IPS DF 4.7 (cell line): ENCODE data around the gene ZNF101.

Source experiments
- DNase-seq: peaks from one replicate; pipeline ENCODE4 v3.0.0-alpha.2; 2013; ENCODE audit warnings: low spot score; ENCODE audit errors: extremely low read depth

Gene ZNF101

DNA sequence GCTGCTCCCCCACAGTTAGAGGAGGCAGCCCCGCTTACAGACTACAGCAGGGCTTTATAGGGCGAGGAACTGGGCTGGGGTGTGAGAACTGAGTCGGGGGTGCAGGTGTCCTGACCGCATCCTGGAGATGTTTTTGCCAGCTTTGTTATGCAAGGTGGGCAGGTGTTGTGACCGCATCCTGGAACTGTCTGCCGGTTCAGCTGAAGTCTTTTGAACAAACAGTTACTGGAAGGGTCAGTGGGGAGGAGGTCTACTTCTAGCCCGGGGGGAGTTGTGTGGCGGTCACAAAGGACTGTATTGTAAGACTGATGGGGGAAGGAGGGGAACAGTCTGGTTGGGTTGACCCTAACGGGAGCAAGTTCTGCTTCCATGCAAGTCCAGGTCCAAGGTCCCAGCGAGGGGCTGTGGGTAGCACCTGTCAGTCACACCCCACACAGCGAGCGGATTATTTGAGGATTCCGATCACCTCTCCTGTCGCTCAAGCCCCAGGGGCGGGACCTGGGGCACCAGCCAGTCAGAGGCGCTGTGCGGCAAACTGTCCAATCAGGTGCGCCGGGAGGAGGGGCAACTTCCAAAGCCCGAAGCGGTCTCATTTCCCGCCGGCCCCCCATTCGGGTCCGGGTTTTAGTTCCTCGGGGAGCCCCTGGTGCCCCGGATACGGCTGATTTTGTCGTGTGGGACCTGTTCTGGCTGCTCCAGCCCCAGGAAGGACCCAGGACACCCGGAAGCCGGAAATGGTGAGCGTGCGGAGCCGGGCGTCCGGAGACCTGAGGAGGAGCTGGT, at the start of gene ZNF101:
ZNF101 (plus strand) TSS at position 610 of the 783 bp plus-strand sequence; CDS start at position 735, 125 bp downstream.
- peak; percentile 84 for DNase-seq

DNA sequence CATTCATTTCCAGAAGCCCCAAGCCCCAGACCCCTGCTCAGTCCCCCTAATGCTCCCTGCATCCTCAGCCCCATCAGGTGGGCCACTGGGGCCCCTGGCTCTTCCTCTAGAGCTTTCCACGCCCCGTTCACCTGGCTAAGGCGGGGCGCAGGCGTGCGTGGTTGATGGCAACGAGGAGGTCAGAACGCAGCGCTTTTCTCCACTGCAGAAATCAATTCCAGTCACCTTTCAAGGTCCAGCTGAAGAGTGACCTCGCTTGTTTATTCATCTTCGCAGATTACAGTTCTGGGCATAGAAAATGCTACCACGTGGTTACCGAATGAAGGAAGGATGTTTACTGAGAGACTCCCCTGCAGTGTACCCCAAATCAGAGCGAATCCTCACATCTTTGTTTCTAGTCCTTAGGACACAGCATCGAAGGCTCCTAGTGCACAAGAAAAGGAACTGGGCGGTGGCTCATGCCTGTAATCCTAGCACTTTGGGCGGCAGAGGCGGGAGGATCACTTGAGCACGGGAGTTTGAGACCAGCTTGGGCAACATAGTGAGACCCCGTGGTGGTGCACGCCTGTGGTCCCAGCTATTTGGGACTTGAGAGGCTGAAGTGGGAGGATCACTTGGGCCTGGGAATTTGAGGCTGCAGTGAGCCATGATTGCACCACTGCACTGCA, 49.3 kb upstream of the ZNF101 start:
- DNase-seq: no peak

DNA sequence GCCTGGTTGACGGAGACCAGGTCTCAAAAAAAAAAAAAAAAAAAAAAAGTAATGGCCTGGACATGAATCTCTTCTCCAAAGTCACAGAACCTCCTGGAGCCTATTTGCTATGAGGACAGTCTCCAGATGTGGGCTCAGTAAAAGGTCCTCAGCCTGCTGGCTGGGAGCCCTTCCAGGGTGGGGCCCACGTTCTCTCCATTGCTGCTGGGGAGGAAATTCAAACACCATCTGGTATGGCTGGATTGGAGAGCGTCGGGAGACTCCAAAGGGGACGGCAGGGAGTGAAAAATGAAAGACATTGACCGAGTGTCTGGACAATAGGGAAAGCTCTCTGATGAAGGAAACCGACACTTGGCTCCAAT, 48.8 kb upstream of the ZNF101 start:
- no peak for DNase-seq

DNA sequence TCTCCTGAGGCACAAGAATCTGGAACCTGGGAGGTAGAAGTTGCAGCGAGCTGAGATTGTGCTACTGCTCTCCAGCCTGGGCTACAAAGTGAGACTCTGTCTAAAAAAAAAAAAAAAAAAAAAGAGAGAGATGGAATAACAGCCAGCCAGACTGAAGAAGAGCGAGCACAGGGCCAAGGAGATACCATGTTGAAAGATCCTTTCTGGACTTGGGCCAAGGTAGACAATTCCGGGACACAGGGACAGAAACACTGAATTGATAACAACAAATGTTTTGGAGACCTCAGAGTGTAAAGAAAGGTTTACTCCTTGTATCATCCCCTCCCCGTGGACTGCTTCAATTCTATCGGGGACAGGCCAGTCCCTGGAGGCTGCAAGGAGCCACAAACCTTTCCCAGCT, 45.3 kb upstream of the ZNF101 start:
- DNase-seq: no peak

DNA sequence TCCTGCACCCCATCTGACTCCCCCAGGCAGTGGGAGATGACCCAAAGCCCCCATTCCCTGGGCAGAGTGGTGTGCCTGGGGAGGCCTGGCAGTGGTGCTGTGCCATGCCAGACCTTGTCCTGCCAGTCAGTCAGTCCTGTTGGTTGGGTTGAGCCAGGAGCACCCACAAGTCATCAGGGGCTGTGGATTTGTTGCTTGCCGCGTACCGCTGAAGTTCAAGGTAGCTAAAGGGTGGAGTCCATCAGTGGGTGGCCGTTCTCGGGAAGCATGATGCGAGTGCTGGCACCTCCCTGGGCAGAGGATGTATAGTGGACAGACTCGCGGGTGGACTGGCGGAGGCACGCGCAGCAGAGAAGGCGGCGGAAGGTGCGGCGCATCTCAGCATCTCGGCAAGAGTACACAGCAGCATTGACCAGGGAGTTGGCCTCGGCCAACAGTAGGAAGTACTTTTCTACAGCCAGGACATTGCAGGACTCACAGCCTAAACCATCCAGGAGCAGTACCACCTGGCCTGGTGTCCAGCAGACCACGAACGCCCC, 44.5 kb upstream of the ZNF101 start:
- DNase-seq: no peak

DNA sequence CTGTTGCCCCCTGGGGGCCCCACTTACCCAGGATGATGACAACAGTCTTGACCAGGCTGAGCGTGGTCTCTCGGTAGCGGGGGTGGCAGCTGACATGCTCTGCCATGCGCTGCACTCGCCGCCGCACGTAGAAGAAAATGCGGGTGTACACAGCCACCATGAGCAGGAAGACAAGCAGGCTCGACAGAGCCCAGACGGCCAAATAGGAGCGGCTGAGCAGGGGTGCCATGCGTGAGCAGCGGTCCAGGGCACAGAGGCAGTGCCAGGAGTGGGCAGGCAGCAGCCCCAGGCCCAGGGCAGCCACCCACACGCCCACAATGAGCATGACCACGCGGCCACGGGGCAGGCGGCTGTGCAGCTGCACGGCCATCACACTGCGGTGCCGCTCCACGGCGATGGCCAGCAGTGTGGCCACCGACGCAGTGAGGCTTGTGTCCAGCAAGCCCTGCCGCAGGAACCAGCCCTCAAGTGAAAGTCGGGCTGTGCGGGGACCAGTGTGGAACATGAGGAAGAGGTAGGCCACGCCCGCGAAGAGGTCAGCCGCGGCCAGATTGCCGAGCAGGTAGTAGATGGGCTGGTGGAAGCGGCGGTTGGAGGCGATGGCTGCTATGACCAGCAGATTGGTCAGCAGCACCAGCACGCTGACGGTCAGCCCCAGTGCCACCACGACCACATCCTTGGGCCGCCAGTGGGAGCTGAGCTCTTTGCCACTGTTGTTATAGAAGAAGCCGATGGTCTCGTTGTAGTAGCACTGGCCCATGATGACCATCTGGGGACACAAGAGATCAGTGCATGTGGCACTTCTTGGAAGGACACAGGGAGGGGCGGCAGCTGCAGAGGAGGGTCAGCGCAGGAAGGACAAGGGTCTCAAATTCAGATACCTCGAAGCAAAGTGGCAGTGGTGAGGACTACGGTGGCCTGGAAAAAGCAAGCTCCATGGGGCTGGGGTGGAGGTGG, 41.8 kb upstream of the ZNF101 start:
- no peak for DNase-seq

DNA sequence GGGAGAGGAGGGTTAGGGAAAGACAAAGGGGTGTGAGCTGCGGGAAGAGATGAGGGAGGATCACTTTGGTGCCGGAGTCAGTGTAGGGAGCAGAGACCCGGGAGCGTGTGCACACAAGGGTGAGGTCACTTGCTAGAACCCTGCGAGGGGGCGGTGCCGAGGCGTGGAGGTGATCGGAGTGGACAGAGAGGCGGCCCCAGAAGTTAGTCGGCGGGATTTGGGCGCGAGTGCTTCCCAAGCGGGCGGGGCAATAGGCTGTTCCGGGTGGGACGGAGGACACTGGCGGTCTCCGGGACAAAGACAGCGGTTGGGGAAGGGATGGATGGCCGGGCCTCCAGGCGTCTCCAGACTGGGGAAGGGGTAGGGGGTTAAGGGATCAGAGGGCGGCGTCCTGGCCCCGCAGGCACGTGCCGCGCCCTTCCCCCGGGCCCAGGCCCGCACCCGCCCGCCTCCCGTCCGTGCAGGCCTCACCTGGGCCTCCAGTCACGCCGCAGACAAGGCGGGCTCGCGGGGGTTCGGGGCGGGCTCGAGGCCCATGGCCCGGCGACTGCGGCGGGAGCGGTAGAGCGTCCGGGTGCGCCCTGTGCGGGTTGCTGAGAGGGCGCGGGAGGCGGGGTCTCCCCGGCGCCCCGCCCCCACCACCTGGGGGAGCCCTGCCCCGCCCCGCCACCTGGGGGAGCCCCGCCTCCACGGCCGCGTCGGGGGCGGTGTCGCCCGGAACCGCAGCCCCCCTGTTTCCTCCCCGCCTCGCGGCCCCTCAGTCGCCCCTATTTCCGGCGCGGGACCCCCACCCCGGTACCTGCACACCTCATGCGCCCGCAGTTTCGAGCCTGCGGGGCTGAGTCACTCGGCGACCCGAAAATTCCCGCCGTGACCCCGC, 40.8 kb upstream of the ZNF101 start, which contains the start of gene LPAR2:
LPAR2 (minus strand) TSS at position 600 of the 880 bp plus-strand sequence. CDS start 945 bp downstream, outside the sequence.
- DNase-seq: no peak

DNA sequence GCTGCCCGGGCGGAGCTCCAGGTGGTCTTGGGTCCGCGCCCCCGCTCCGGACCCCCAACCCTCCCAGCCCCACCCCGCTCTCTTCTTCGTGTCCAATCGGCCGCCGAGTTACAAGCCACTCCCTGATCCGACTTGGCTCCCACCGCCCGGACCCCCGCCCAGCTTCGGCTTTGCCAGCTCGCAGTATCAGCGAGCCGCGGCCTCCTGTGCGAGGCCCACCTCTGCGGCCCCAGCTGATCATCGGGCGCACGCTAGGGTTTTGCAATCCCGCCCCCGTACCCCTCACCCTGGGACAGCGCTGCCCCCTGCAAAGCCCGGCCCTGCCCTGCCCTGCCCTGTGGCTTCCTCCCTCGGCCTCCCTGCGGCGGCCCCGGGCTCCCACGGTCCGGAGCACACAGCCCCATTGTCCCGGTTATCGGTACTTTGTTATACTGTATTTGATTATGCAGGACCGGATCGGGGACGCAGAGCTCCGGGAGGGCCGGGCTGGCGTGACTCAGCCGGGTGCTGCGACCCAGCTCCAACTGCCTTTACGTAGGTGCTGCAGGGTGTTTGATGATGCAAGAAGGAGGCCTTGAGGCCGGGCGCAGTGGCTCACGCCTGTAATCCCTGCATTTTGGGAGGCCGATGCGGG, 40.0 kb upstream of the ZNF101 start:
- DNase-seq: no peak

DNA sequence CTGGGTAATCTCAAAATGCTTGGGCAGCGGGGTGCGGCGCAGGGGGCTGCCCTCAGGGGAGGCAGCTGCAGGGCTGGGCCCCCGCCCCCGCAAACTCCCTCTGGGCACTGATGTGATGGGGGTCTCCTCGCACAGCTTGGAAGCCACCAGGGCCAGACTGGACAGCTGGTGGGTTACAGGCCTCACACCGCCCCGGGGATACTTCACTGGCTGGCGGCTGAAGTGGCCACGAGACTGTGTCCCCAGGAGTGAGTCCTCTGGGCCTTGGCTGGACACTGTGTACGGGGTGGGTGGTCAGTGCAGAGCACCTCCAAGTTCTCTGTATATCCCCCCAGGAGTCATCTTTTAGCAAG, 38.6 kb upstream of the ZNF101 start:
- DNase-seq: no peak

DNA sequence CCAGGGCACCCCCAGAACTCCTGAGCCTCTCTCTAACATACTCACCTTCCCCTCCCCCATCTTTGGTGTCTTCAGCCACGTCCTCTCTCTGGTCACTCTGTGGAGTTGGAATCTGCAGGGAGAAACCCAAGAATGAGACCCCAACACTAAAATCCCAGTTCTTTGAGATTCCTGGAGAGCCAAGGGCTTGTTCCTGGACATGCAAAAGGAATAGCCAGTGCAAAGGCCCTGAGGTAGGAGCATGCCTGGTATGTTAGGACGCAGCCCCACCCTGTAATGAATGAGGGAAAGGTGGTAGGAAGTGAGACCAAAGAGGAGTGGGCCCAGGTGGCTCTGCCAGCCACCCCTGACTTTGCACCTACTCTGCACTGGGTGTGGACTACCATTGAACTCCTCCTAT, 38.2 kb upstream of the ZNF101 start:
- no peak for DNase-seq

DNA sequence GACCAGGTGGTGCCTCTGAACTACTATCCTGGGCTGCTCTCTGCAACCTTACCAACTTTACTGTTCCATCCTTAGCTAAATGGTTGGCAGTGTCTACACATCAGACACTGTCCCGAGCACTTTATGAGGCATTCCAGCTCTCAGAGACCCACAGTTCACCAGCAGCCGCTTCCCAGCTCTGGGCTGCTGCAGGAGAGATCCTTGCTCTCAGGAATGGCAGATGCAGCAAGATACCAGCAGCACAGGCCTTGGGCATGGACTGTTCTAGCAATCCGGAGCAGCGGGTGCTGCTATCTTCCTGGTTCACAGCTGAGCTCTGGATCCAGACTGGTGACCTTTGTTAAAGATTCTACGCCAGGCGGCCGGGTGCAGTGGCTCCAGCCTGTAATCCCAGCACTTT, 37.3 kb upstream of the ZNF101 start:
- DNase-seq: no peak

DNA sequence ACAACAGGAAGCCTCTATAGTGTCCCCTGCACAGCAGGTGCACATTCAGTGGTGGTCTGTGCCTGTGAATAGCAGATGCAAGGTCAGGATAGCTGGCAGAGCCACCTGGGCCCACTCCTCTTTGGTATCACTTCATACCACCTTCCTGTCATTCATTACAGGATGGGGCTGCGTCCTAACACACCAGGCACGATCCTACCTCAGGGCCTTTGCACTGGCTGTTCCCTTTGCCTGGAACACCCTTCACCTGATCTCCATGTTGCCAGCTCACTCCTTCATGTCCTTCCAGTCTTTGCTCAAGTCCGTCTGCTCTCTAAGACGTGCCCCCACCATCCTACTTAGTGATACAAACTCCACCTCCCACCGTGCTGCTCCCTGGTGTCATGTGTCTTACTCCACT, 36.0 kb upstream of the ZNF101 start:
- DNase-seq: no peak

DNA sequence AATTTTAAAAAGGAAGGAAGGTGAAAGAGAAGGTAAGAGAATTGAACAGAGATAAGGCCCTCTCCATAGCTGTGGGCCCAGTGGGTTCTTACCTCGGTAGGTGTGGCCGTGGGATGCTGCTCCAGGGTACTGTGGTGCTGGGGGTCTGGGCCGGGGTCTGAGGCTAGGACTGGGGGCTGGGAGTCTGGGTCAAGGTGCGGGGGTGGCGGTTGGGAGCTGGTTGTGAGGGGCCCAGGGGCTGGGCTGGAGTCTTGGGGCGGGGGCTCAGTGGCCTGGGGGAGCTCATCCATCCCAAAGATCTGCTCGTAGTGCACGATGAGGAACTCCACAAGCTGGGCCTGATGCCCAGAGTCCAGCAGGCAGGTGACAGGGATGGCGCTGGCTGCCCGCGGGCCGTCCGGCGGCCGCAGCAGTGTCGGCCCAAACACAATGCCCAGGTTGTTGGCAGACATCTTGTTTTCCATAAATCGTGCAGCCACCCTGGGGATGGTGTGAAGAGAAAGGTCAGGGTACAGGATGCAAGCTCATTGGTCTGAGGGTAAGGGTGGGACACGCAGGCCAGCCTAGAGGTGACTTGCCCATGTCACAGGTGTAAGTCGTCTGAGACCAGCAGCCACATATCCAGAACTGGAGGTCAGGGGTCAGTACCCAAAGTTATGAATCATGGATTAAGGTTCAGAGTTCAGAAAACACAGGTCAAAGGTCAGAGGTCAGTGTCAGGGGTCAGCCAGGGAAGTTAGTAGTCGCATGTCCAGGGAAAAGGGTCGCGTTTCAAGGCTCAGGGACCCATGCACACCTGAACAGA, 34.7 kb upstream of the ZNF101 start:
- no peak for DNase-seq

DNA sequence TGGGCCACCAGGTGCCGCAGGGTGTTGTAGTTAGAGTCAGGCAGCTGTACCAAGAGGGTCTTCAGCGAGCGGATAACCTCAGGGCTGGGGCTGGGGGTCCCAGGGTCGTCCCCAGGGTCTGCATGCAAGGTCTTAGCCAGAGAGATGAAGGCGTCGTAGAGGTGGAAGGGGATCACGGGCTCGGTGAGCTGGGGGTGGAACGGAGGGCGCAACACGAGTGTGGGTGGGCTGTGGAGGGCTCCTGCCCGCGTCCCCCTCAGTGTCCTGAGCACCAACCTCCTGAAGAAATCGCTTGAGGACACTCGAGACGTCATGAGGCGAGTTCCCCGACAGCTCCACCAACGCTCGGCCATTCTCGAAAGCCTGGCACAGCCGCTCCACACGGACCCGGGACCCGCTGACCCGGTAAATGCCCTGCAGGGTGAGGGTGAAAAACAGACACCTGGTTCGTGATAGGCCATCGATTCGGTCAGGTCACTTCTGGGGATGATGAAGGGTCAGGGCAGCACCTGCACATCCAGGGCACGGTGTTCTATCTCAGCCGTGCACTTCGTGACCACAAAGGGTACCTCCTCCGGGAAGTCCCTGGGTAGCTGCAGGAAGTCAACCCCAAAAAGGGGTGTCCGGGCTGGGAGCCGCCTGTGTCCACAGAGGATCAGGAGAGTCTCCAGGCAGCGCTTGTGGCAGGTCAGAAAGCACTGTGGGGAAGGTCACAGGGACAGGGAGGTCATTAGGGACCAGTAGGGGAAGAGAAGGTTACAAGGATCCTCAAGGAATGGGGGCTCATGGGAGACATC, 33.9 kb upstream of the ZNF101 start:
- no peak for DNase-seq

DNA sequence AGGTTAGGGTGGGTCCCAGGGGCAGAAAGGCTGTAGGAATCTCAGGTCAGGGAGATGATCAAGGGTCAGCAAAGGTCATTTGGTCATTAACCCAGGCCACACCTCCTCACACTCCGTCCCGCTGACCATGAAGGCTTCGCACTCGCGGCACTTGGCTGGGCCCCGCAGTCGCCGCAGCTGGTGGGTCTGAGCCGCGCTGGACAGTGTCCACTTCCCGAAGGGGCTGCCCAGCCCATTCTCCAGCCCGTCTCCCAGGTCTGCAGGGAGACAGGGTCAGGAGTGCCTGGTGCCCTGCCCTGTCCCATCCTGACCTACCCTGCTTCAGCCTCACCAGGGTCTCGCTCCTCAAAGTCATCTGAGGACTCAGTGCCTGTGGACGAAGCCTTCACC, 33.3 kb upstream of the ZNF101 start:
- no peak for DNase-seq

DNA sequence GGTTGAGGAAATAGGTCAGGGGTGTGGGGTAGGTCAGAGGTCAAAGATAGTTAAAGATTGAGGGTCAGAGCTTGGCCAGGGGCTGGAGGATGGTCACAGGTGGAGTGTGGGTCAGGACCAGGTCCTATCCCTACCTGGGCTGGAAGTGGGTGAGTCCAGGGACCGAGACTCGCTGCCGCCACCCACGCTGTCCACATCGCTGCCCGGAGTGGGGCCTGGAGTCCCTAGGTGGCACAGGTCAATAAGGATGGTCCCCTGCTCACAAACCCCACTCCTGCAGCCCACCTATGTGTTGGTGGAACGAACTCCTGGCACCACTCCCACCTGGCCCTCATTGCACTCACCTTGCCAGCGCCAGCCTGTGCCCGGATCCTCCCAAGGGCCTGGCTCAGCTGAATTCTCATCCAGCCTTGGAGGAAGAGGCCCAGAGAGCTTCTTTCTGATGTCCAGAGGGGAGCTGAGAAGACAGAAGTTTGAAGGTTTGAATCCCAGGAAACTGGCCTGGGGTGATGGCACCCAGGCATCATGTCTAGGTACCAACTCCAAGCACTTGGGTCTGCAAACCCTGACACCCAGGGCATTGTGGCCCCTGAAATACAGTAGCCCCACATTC, 32.0 kb upstream of the ZNF101 start:
- no peak for DNase-seq

DNA sequence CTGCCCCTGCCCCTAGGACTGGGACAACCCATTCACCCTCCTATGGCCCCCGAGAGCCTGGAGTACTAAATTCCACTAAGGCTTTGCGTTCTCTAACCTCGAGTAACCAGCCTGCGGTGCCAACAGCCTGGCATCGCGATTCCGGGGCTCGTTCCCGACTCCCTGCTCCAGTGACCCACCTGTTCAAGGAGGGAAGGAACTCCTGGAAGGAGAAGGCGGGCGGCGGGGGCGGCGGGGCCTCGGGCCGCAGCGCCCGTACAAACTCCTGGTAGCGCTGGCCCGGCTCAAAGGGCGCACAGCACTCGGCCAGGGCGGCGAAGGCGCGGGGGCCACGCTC, 31.5 kb upstream of the ZNF101 start:
- no peak for DNase-seq

DNA sequence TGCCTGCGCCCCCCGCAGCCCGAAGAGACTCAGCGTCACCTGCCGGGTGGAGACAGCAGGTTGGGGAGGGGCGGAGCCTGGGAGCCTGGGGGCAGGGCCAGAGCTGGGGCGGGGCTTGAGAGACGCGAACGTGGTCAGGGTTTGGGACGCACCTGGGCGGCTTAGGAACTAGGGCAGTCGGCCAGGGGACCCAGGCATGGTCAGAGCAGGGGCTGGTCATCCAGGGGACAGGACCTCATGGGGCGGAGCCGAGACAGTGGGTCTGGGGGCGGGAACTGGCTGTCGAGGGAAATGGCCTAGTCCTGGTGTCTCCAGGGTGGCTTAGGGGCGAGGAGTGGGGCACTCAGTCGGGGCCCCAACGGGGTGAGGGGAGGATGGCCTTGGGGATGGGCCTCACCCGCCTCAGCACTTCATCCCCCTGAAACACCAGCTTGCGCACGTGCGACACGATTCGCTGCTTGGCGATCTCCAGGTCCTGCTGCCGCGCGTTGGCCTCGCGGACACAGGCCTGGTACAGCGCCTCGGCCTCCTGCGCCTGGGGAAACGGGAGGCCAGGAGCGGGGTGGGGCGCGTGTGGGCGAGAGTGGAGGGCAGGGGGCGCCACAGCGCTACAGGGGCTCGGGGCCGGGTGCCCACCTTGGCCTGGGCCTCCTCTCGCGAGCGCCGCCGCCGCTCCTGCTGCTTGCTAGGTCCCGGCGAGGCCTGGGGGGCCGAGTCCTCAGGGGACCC, 31.0 kb upstream of the ZNF101 start:
- no peak for DNase-seq
